Endothelial cell of umbilical vein (primary cell): ENCODE results near the gene OVCH1. TPM values are rescaled to one million over a fixed set of nuclear protein-coding genes. Genes with fewer than 3 reads are reported as not detected.

Experiments used
- BruUV-seq: library from RNA; stranded (reverse); fragments of 400-500 nt; replicated peaks from 2 replicates; lab custom pipeline; 2021; lab: Mats Ljungman, UMichigan
- CTCF ChIA-PET: fragments of 300-600, 350-600 bp; sonication (Branson Sonifier 250); formaldehyde crosslinking; loops from one replicate; lab custom pipeline; 2021; ENCODE audit warnings: antibody characterized with exemption, inconsistent platforms; lab: Charles Lee
- POLR2A ChIA-PET: fragments of 300-600, 350-600 bp; sonication (Branson Sonifier 250); formaldehyde crosslinking; loops from one replicate; lab custom pipeline; 2021; ENCODE audit warnings: antibody characterized with exemption, inconsistent platforms; lab: Charles Lee
- DNase-seq: peaks from one replicate; pipeline ENCODE4 v3.0.0-alpha.2; 2011; ENCODE audit warnings: low read depth, low spot score
- FAIRE-seq: peaks from 2 replicates; lab custom pipeline; 2011; peaks lifted over from hg19 to GRCh38; lab: Jason Lieb, UNC
- H2AFZ ChIP-seq: 2 replicates; pipeline ENCODE4 v1.6.0; 2012; ENCODE audit warnings: low read depth, low read length, control low read depth, inconsistent platforms
- H3K27ac ChIP-seq: 2 replicates; pipeline ENCODE4 v1.5.1; 2011; ENCODE audit warnings: low read depth, mild to moderate bottlenecking, control low read depth, low read length, moderate library complexity; ENCODE audit not compliant: insufficient read depth
- H3K27me3 ChIP-seq, 2 experiments: 2 replicates each; pipeline versions ENCODE4 v1.6.0 to v1.6.1; 2011; ENCODE audit warnings: low read length in 2 of 2, mixed read lengths in 1 of 2; ENCODE audit not compliant: control insufficient read depth in 2 of 2, insufficient read depth in 2 of 2
- H3K36me3 ChIP-seq, 2 experiments: 2 replicates in 1 of 2; 3 replicates in 1 of 2; pipeline ENCODE4 v1.5.1; 2011; ENCODE audit warnings: low read length in 2 of 2, mild to moderate bottlenecking in 1 of 2, moderate library complexity in 1 of 2; ENCODE audit not compliant: control insufficient read depth in 2 of 2, insufficient read depth in 2 of 2; ENCODE audit errors: extremely low read depth in 1 of 2
- H3K4me1 ChIP-seq: 3 replicates; pipeline ENCODE4 v1.5.1; 2011; ENCODE audit warnings: mild to moderate bottlenecking, low read length; ENCODE audit not compliant: control insufficient read depth, insufficient read depth; ENCODE audit errors: extremely low read depth
- H3K4me2 ChIP-seq: 2 replicates; pipeline ENCODE4 v1.6.1; 2011; ENCODE audit warnings: low read length, control low read depth, mixed read lengths; ENCODE audit not compliant: insufficient read depth
- H3K4me3 ChIP-seq, 3 experiments: fragments of 200-600 bp in 1 of 3; sonication (generic), shearing (Covaris generic) in 1 of 3; replicated peaks in 1 of 3; 2 replicates each; pipeline ENCODE4 v1.5.1; 2011 to 2016; ENCODE audit warnings: control low read depth in 3 of 3, low read length in 3 of 3, mild to moderate bottlenecking in 2 of 3, inconsistent platforms in 1 of 3, low read depth in 1 of 3, moderate library complexity in 1 of 3; ENCODE audit not compliant: insufficient read depth in 1 of 3
- H3K79me2 ChIP-seq: 2 replicates; pipeline ENCODE4 v1.6.0; 2012; ENCODE audit warnings: low read length, inconsistent platforms; ENCODE audit not compliant: control insufficient read depth, insufficient read depth
- H3K9ac ChIP-seq: replicated peaks from 2 replicates; pipeline ENCODE3; 2011; ENCODE audit warnings: low read length, control low read depth; ENCODE audit not compliant: insufficient read depth; ENCODE audit errors: extremely low read depth
- H3K9me1 ChIP-seq: replicated peaks from 3 replicates; pipeline ENCODE4 v1.6.0; 2011; ENCODE audit warnings: mild to moderate bottlenecking, low read length; ENCODE audit not compliant: control insufficient read depth, insufficient read depth; ENCODE audit errors: extremely low read depth
- H3K9me3 ChIP-seq: replicated peaks from 2 replicates; pipeline ENCODE4 v1.5.1; 2012; ENCODE audit warnings: low read length, inconsistent platforms; ENCODE audit not compliant: control insufficient read depth, insufficient read depth
- H4K20me1 ChIP-seq: replicated peaks from 2 replicates; pipeline ENCODE3; 2011; ENCODE audit warnings: mild to moderate bottlenecking, low read length; ENCODE audit not compliant: control insufficient read depth, insufficient read depth; ENCODE audit errors: extremely low read depth
- CTCF ChIP-seq, 2 donors: IDR thresholded peaks; 1 replicate in 1 of 2; 2 replicates in 1 of 2; pipeline ENCODE4 v1.5.1; 2011; ENCODE audit warnings: low read length in 2 of 2, mild to moderate bottlenecking in 2 of 2, moderate library complexity in 2 of 2, control low read depth in 1 of 2, inconsistent platforms in 1 of 2, low read depth in 1 of 2; ENCODE audit not compliant: insufficient read depth in 1 of 2; ENCODE audit errors: extremely low read depth in 1 of 2
- EZH2 ChIP-seq: IDR thresholded peaks from 2 replicates; pipeline ENCODE4 v1.6.1; 2012; ENCODE audit warnings: borderline replicate concordance, low read depth, mild to moderate bottlenecking, moderate library complexity, low read length, inconsistent platforms; ENCODE audit not compliant: severe bottlenecking
- FOS ChIP-seq: IDR thresholded peaks from 2 replicates; pipeline ENCODE4 v1.6.1; 2011; ENCODE audit warnings: mild to moderate bottlenecking, low read length, moderate library complexity, borderline replicate concordance; ENCODE audit not compliant: insufficient read depth
- GATA2 ChIP-seq: IDR thresholded peaks from 2 replicates; pipeline ENCODE4 v1.7.0; 2011; ENCODE audit warnings: low read depth, mild to moderate bottlenecking, moderate library complexity, mixed read lengths, low read length; ENCODE audit not compliant: insufficient read length, insufficient read depth
- JUN ChIP-seq: IDR thresholded peaks from 2 replicates; pipeline ENCODE4 v1.6.1; 2011; ENCODE audit warnings: borderline replicate concordance, low read depth; ENCODE audit not compliant: insufficient read length, insufficient read depth
- MAX ChIP-seq: IDR thresholded peaks from 2 replicates; pipeline ENCODE4 v1.6.1; 2011; ENCODE audit not compliant: insufficient read depth, insufficient read length
- MYC ChIP-seq: IDR thresholded peaks from one replicate; pipeline ENCODE4 v1.6.1; 2011; ENCODE audit warnings: mild to moderate bottlenecking, low read depth, low read length
- POLR2A ChIP-seq: IDR thresholded peaks from 2 replicates; pipeline ENCODE4 v1.6.1; 2012; ENCODE audit warnings: low read depth, mild to moderate bottlenecking, control low read depth, low read length
- POLR2AphosphoS5 ChIP-seq: IDR thresholded peaks from 2 replicates; pipeline ENCODE4 v1.6.1; 2012; ENCODE audit warnings: low read depth, mild to moderate bottlenecking, control low read depth, low read length, moderate library complexity; ENCODE audit not compliant: insufficient read depth
- dilution Hi-C: fragments of 300-500 bp; cut with MboI; formaldehyde crosslinking; loops from one replicate; pipeline ENCODE4 v1.15.0; 2019; ENCODE audit warnings: low sequenced_read_pairs; ENCODE audit not compliant: extremely low pct_ligation_motif_present
- intact Hi-C: fragments of 100-400 bp; cut with micrococcal nuclease; formaldehyde crosslinking; loops from one replicate; pipeline ENCODE4 v1.10.0; 2022
- polyA plus RNA-seq, 4 experiments: library from polyadenylated mRNA; depleted of rRNA in 3 of 4; stranded (reverse) in 3 of 4; unstranded in 1 of 4; fragments of >200 nt; gene quantifications; 2 replicates each; pipeline versions ENCODE4 v1.2.1 to v1.2.3, GENCODE V29; 2011 to 2012; ENCODE audit warnings: missing spikeins in 1 of 4
- total RNA-seq: library from RNA; stranded (reverse); gene quantifications from 2 replicates; pipeline ENCODE4 v1.2.3, GENCODE V29; 2021

Gene OVCH1
- total and polyA plus RNA-seq, 2 donors (not counting 3 experiments of a cell fraction or from before 2014, with no cell fraction given): 0.01 TPM; not detected in 1

- Histone ChIP-seq H3K4me3 (no peak overlapping the region), H3K79me2 (no peaks in the 10 kb centered on the region), H3K36me3 (no peaks in the 10 kb centered on the region), H3K9me1 (no peaks in the 10 kb centered on the region), H4K20me1 (no peaks in the 10 kb centered on the region), H2AFZ (no peak overlapping the region), H3K4me2 (no peak overlapping the region), H3K9ac (no peak overlapping the region), H3K27ac (no peak overlapping the region), H3K4me1 (no peaks in the 10 kb centered on the region), H3K9me3 (no peaks in the 10 kb centered on the region), H3K27me3 (no peaks in the 10 kb centered on the region)
- FAIRE-seq (no peak), DNase-seq (no peak)
- intact Hi-C loops (no loop called here), dilution Hi-C loops (no loop called here)
- no TSS peak for BruUV-seq
- POLR2A ChIA-PET: no interaction called here
- CTCF ChIA-PET: no interaction called here
- TF ChIP-seq CTCF (IDR thresholded peaks at IDR 0.05; ENCODE audit: extremely low read depth in 1 of 2, insufficient read depth in 1 of 2, low read depth in 1 of 2, low read length in 2 of 2) (no peak), GATA2 (no peak), JUN (no peak), MAX (no peak), EZH2 (no peak), MYC (no peak), POLR2AphosphoS5 (no peak), POLR2A (no peak), FOS (no peak)
These were observed 10.5 kb downstream of the OVCH1 start for GRCh38 chr12:29486972-29487371.
